ENCODE measurements around the gene TCF7L2. TPM values are rescaled to one million over a fixed set of nuclear protein-coding genes. Genes with fewer than 3 reads are reported as not detected.
A peak's percentile ranks its signal among the peaks of the same experiment; 100 is the strongest.
"Not testable (repeated sequence)": the region's sequence is repeated elsewhere in the genome, so short reads cannot be mapped to it uniquely, and the experiment has no call there.

The TCF7L2 gene
- polyA plus RNA-seq, 1 donor: 50.4 TPM

- no peak for DNase-seq
Observed at GRCh38 chr10:113095419-113096127, 145.5 kb downstream of the TCF7L2 start.

- DNase-seq: no peak
Observed at GRCh38 chr10:113096128-113096996, 146.3 kb downstream of the TCF7L2 start.

DNA sequence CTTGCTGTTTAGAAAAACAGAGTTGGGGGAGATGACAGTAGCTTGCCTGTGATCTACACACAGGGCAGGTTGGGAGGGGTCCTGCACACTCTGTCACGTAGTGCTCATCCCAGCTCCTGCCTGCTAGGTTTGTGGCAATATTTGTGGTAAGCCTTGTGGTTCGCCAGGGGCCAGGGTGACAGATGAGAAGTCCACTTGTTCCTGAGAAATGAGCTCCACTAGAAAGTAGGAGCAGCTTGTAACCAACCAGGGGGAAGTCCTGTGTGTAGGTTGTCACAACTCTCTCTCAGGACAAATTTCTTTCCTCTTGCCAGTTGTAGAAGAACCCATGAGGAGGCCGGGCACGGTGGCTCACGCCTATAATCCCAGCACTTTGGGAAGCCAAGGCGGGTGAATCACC is 147.0 kb downstream of the TCF7L2 start:
- DNase-seq: no peak

GRCh38 chr10:113099431-113100183 is 149.6 kb downstream of the TCF7L2 start:
- peak; percentile 89 for DNase-seq

DNA sequence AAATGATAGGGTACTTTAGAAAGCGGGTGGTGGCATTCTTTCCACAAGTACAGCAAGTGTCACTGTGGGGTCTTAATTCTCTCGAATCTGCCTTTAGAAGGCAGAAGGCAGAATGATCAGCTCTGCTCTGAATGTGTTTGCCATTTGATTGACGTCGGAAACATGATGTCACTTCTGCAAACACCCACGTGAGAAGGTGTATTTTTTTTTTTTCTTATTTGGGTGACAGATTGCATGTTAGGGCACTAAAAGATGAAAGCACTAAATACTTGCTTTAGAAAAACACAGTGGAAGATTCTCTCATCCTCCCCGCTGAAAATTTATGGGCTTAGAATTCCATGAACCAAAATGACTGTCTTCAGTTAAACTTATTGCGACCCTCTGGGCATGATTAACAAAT is 150.2 kb downstream of the TCF7L2 start:
- peak; percentile 24 for DNase-seq

GRCh38 chr10:113103131-113103840 is 153.2 kb downstream of the TCF7L2 start:
- no peak for DNase-seq

DNA sequence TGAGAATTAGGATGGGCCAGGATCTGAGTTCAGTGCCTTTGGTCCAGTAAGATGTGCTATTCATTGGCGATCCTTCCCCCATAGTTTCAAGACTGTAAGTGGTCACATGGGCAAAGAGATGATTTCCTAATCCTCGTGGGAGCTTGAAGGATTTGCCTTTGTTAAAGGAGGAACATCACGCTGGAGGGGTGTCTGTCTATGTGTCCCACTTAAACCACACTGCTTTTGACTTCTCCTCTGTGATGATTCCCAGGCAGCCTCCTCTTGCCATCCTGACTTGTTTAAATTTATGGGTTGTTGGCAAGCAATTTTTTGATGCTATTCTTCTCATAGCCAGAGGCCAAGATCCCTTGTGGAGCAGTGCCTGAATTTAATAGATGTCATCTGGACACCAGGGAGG is 154.0 kb downstream of the TCF7L2 start:
- DNase-seq: no peak

GRCh38 chr10:113108194-113108835 is 158.3 kb downstream of the TCF7L2 start:
- no peak for DNase-seq

- DNase-seq: no peak
Observed at GRCh38 chr10:113108948-113109347, 158.9 kb downstream of the TCF7L2 start.

DNA sequence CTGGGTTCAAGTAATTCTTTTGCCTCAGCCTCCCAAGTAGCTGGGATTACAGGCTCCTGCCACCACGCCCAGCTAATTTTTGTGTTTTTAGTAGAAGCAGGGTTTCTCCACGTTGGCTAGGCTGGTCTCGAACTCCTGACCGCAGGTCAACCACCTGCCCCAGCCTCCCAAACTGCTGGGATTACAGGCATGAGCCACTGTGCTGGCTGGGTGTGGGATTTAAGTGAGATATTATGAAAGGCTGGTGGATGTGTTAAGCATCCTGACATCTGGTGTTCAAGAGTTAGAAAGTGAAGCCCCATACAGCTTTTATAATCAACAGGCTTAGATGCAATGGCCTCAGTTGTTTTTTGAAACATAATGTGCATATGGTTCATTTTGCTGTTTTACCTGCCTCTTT is 159.4 kb downstream of the TCF7L2 start:
- not testable (repeated sequence) for DNase-seq

DNA sequence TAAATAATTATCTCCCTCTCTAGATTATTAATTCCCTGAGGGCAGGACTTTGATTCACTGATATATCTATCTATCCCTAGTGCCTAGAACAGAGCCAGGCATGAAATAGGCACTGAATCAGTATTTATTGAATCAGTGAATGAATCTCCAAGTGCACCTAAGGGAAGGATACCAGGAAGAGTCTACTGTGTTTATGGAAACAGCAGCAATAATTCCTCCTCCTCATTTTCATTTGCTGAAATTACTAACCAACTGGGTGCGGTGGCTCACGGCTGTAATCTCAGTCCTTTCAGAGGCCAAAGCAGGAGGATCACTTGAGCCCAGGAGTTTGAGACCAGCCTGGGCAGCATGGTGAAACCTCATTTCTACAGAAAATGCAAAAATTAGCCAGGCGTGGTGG is 161.2 kb downstream of the TCF7L2 start:
- DNase-seq: no peak

GRCh38 chr10:113111900-113112853 is 162.1 kb downstream of the TCF7L2 start:
- no peak for DNase-seq

DNA sequence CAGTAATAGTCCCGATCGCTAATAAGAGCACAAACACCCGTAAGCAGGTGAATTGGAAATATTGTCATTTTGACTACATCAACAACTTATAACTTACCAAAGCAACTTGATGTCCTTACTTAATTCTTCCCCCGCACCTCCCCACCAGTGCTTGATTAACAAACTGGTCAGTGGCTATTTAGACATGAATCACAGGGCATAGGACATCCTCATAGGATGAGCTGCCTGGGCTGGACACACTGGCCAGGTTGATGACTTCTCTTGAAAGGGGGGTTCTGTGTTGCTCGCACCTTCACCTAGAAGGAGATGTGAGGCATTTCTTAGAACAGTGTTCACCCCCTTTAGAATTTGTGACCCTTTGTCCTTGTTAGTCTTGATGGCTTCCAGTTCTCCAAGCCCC is 163.2 kb downstream of the TCF7L2 start:
- DNase-seq: no peak

DNA sequence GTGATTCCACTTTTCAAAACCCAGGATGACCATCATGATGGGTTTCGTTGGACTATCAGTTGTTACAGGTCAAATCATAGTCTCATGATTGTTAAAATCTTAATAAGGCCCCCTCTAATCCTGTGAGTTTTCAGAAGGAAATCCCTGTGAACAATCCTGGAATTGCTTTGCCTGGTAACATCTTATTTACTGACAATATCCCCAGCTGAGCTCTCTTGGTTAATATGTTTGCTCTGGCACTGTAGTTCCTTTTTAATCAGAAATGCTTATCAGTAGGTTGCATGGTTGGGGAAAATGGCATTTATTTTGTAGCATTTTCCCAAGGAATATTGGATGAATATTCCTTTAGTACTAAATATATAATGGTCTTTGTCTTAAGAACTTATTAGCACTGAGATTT is 163.9 kb downstream of the TCF7L2 start:
- no peak for DNase-seq

- no peak for DNase-seq
Observed at GRCh38 chr10:113115556-113115955, 165.5 kb downstream of the TCF7L2 start.

DNA sequence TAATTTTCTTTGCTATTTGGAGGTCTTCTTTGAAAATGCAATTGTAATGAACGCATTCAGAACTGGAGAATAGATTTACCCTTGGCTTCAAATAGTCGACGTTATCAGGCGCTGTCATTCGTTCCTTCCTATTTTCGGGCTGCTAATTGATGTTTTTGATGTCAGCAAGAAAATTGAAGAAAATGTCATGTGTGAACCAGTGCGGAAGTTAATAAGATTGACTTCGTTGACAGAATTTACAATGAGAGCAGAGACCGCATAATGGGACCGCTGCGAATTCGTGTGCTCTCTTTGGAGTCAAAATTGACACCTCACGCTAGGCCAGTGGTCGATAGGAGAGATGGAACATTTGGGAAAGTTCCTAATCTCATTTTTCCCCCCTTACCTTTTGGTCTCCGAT is 168.8 kb downstream of the TCF7L2 start:
- no peak for DNase-seq

DNA sequence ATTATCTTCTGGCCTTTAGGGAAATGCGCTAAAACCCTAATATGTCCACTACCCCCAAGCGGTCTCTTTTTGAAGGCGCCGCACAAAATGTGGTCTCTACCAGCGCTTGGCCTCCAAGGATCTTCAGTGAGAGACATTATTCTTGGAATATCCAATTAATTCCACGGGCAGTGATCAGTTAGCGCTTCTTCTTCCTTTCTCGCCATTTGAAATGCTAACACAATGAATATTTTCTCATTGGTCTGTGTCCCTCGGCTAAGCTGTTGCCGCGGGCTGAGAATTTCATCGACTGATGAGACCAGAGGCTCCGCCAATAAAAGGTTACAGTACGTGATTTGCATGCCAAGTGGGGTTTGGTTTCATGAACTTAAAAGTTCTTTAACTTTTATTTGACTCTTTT is 169.8 kb downstream of the TCF7L2 start:
- DNase-seq: no peak

DNA sequence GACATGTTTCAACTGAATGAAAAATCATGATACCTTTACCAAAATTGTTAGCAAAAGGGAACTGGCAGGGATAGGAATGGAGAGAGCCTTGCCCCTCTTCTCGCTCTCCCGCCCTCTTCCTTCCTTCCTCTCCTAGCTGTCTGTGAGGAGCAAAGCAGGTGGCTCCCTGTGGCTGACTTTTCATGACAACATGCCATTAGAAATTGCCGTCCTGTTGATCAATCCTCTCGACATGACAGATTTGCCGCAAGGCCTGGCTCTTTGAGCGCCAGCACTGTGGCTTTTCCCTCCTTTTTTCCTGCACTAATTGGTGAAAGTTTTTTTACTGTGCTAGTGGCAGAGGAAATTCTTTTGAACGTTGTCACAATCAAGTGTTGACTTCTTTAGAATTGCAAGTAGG is 171.1 kb downstream of the TCF7L2 start:
- DNase-seq: no peak

- DNase-seq: no peak
Observed at GRCh38 chr10:113122947-113123346, 172.9 kb downstream of the TCF7L2 start.

DNA sequence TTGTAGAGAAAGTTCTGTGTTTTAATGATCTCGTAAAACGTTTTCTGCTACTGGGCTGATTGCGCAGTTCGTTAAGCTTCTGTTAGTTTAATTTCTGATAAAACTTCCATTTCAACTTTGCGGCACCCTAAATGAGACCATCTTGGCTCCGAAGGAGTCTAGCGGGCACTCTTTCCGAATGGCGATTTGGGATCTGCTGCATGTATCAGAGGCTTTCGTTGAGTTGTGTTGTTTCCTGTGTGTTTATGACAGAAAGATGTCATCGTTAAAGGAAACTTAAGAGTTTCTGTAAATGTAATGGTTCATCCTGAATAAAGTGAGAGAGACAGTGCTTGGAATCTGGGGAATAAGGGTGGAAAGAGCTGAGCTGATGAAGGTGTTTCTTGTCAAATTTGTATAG is 174.7 kb downstream of the TCF7L2 start:
- no peak for DNase-seq
